HG03565 (cell line): ENCODE measurements around the gene MSLN.
A peak's percentile ranks its signal among the peaks of the same experiment; 100 is the strongest.
"Not testable (repeated sequence)": the region's sequence is repeated elsewhere in the genome, so short reads cannot be mapped to it uniquely, and the experiment has no call there.

Source experiments
- ATAC-seq: cut with Tn5 transposase; IDR thresholded peaks from one replicate; pipeline ENCODE4 v1.9.1; 2021; ENCODE audit warnings: mild to moderate bottlenecking, moderate library complexity; ENCODE audit not compliant: unreplicated experiment

MSLN gene

DNA sequence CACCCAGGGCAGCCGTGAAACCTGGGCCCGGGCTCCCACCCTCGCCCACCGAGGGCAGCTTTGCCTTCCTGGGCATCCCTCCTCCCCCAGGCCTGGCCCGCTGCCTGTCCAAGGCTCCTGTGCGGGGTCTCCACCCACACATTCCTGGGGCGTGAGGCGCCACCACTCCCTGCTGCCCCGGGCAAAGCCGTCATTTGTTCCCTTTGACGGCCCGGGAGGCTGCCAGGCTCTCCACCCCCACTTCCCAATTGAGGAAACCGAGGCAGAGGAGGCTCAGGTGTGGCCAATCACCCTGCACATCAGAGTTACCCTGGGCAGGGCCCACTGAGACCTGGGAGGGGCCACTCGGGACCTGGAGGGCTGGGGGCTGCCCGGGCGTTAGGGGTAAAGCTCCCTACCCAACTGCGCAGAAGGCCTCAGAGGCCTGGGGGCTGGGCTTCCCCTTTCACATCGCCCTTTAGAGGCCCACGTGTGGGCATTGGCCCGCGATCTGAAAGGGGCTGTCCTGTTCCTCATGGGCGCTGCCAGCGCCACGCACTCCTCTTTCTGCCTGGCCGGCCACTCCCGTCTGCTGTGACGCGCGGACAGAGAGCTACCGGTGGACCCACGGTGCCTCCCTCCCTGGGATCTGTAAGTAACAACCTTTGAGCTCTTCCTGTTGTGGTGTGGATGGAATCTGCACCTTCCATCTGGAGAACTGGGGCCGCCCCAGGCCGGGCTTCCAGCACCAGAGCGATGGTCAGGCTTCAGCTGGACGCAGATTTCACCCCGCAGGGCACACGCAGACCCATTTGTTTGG is at the start of gene MSLN:
TSS of gene MSLN (plus strand) at position 190 of the 799 bp plus-strand sequence. CDS start 1,947 bp downstream, outside the sequence.
- no peak for ATAC-seq

DNA sequence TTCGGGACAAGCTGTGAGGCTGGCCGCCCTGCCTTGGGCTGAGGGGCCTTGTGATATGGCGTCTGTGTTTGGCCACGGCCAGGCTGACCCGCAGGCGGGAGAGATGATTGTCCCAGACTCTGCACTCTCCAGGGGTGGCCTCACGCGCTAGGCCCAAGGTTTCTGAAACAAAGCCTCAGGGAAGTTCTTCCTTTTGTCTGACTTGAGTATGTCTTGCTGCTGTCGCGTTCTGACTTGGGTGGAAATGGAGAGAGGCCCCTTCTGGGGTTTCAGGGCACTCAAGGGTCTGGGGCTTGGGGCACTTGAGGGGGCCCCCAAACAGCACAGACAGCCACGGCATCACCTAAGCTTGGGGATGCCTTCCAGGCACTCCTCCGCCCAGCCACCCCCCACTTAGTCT is 49.5 kb upstream of the MSLN start:
- no peak for ATAC-seq

DNA sequence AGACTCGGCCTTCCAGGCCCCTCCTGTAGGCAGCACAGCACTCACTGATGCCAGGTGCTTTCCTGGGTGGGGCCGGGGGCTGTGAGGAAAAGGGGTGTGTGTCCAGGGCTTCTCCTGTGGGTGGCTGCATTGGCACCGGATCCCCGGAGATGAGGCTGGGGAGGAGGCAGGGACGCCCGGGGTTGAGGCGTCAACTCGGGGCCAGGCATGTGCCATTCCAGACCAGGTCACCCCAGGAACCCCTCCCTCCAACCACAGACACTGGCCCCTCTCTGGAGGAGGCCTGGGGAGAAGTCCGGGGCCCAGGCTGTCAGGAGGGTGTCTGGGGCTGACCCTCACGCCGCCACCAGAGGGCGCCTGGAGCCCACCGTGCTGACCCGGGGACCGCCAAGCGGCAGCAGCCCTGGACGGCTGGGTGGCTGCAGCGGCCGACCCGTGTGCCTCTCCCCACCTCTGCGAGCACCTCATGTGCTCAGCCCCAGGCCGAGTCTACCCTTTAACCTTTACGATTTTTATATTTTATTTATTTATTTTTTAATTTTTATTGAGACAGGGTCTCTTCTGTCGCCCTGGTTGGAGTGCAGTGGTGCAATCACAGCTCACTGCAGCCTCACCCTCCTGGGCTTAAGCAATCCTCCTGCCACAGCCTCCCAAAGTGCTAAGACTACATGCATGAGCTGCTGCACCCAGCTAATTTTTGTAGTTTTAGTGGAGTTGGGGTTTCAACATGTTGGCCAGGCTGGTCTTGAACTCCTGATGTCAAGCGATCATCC is 48.8 kb upstream of the MSLN start:
- ATAC-seq: no peak

DNA sequence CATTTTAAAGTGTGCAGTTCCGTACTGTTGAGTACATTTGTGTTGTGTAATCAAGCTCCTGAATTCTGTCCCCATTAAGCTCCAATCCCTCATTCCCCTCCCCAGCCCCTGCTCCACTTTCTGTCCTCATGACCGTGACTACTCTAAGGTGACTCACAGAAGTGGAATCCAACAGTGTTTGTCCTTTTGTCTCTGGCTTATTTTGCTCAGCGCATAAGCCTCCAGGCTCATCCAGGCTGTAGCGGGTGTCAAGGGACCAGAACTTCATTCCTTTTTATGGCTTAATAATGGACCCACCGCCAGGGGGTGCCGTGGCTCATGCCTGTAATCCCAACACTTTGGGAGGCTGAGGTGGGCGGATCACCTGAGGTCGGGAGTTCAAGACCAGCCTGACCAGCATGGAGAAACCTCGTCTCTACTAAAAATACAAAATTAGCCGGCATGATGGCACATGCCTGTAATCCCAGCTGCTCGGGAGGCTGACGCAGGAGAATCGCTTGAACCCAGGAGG is 47.7 kb upstream of the MSLN start:
- ATAC-seq: not testable (repeated sequence)

DNA sequence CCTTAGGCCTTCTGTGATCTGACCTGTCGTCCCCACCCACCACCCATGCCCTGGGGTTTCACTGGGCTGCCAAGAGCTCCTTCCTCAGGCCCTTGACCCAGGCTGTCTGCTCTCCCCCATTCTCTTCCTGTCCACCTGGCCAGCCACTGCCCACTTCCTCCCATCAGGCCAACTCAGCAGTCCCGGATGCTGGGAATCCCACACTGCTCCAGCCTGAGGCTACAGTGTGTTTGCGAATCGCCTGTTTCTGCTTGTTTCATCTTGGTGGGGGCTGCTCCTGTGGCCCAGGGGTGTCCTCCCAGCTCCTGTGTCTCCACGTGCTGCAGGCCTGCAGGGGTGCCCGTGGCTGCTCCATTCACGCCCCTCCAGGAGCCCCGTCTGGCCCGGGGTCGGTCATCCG is 46.5 kb upstream of the MSLN start:
- no peak for ATAC-seq

- peak; percentile 61 for ATAC-seq
These were observed 45.7 kb upstream of the MSLN start, which contains the start of gene METRN for GRCh38 chr16:714558-715476. Gene METRN (plus strand): TSS chr16:715118. CDS start chr16:715290, 172 bp downstream.

DNA sequence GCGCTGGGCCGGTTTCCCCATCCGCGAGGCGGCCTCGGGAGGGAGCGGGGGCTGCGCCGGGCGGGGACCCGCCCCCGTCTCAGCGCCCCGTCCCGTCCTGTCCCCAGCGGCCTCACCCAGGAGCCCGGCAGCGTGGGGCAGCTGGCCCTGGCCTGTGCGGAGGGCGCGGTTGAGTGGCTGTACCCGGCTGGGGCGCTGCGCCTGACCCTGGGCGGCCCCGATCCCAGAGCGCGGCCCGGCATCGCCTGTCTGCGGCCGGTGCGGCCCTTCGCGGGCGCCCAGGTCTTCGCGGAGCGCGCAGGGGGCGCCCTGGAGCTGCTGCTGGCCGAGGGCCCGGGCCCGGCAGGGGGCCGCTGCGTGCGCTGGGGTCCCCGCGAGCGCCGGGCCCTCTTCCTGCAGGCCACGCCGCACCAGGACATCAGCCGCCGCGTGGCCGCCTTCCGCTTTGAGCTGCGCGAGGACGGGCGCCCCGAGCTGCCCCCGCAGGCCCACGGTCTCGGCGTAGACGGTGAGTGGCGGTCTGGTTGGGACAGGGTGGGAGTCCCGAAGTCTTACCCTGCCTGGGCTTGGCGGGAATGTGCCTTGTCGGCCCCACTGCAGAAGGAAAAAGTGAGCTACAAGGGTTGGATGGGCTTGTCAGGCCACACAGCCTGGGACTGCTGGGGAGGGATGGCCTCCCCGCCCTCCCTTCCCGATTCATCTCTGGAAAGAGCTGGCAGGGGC is 44.9 kb upstream of the MSLN start:
- no peak for ATAC-seq

DNA sequence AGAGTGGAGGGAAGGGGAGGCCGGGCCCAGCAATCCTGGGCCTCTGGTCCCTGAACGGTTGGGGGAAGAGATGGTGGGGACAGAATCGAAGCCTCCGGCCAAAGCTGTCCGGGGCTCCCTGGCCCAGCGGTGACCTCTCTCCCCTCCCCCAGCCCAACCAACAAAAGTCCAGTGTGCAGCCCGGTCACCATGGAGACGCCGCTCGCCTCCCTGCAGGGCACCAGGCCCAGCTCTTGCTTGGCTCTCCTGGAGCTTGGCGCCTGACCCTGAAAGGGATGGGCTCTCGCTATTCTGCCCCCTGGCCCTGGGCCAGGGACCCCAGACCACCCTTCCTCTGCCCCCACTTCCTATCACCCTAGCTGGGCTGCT is 44.4 kb upstream of the MSLN start:
- no peak for ATAC-seq

- ATAC-seq: no peak
These were observed 43.7 kb upstream of the MSLN start for GRCh38 chr16:716768-717325.

GRCh38 chr16:717450-718245 is 42.9 kb upstream of the MSLN start:
- no peak for ATAC-seq

- no peak for ATAC-seq
These were observed 42.1 kb upstream of the MSLN start for GRCh38 chr16:718389-718788.

DNA sequence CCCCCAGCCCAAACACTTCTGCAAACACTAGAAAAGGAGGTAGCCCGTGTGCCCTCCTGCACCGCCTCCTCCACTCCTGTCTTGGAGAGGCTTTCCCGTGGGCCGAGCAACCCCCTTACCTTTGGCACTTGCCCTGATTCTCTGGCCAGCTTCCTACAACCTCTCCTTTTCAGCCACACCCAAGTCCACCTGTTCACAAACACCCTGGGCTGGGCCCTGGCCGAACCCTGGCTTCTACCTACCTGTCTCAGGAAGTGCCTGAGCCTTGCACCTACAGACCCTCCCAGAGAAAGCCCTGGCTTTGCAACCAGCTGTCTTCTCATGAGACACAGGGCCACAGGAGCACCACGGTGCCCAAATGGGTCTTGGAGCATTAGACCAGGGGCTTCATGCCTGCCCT is 41.6 kb upstream of the MSLN start:
- no peak for ATAC-seq

GRCh38 chr16:719815-720446 is 40.6 kb upstream of the MSLN start:
- ATAC-seq: no peak

DNA sequence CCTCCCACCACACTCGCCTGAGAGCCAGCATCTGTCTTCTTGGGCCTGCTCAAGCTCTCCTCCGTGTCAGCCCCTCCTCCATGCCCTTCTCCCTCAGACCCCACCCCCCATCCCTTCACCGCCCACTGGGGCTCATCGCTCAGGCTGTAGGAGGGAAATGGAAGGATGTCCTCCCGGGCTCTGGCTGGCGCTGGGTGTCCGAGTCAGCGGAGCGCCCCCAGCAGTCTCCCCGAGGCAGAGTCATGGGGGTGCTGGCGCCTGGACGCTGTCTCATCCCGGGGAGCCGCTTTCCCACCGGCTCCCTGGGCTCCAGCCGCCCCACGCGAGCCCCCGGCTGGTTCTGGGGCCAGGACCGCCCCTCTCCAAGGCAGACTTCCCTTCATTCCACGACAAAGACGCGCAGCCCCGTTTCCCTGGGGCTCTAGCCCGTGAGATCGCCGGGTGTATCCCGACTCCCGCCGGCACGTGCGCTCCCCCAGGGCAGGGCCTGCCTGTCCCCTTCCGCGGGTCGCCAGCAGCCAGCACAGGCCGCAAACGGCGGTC is 40.0 kb upstream of the MSLN start:
- ATAC-seq: peak; percentile 3

- peak; percentile 56 for ATAC-seq
These were observed 39.4 kb upstream of the MSLN start, which contains the start of gene ANTKMT for GRCh38 chr16:720990-721764. Gene ANTKMT (plus strand): TSS chr16:721146. CDS start chr16:721275, 129 bp downstream.

DNA sequence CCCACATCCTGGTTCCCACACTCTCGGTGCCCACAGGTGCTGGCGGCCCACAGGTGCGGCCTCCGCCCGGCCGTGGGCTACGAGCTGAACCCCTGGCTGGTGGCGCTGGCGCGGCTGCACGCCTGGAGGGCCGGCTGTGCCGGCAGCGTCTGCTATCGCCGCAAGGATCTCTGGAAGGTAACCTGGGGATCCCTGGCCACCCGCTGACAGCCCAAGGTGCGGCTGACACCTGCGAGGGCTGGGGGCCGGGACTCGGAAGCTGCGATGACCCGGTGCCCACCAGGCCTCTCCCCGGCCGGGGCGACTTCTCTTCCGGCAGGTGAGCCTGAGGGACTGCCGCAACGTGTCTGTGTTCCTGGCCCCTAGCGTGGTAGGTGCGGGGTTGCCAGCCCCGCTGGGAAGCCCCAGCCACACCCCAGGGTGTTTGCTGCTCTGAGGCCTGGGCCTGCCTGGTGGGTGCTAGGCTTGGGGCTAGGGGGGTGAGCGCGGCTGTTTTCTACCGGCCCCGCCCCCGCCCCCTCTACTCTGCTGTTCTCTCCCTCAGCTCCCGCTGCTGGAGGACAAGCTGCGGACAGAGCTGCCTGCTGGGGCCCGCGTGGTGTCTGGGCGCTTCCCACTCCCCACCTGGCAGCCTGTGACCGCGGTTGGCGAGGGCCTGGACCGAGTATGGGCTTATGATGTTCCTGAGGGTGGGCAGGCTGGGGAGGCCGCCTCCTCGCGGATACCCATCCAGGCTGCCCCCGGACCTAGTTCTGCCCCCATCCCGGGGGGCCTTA is 38.6 kb upstream of the MSLN start:
- no peak for ATAC-seq
